Measurements from ENCODE around the gene DYNC1I1.

DYNC1I1 gene

DNA sequence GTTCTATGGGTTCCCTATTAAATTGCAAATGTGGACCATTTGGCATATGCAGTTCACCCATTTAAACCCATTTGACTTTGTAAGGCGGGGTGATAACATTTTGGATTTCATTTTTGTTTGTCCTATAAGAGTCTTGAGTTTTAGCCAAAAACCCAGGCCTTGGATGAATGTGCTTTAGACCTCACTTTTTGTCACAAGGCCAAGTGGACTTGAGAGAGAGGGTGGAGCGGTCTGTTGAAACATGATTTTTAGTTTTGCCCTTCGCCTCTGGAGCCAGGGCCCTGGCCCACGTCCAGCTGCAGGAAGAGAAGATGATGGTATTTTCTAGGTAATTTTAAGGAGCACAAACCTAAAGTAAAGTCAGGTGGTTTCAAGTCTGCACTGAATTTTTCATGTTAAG is 289.5 kb downstream of the DYNC1I1 start:
- in situ Hi-C loops (cut with MboI; ENCODE audit: low sequenced_read_pairs), result no loop called here

- in situ Hi-C loops (cut with MboI; ENCODE audit: low sequenced_read_pairs), result no loop called here
Observed at GRCh38 chr7:96067321-96067720, 295.0 kb downstream of the DYNC1I1 start.

- in situ Hi-C loops (cut with MboI; ENCODE audit: low sequenced_read_pairs), result no loop called here
Observed at GRCh38 chr7:96069401-96069800, 297.0 kb downstream of the DYNC1I1 start.

DNA sequence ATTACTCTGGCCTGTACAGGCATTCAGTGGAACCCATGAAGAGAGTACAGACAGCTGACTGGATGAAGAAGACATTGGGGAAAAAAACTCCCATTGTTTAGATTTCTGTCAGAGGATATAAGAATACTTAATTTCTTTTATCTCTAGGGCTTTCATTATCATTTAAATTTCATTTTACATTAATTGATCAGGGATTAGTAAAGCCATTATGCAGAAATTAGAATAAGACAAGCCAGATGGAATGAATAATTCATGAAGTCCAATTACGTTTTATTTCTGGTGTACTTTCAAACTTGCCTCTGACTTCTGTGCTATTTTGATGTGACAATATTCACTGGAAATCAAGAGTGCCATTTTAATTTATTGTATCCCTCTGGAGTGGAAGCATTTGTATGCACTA is 302.5 kb downstream of the DYNC1I1 start:
- in situ Hi-C loops (cut with MboI; ENCODE audit: low sequenced_read_pairs), result no loop called here

- in situ Hi-C loops (cut with MboI; ENCODE audit: low sequenced_read_pairs), result no loop called here
Observed at GRCh38 chr7:96075510-96076349, 303.4 kb downstream of the DYNC1I1 start.

DNA sequence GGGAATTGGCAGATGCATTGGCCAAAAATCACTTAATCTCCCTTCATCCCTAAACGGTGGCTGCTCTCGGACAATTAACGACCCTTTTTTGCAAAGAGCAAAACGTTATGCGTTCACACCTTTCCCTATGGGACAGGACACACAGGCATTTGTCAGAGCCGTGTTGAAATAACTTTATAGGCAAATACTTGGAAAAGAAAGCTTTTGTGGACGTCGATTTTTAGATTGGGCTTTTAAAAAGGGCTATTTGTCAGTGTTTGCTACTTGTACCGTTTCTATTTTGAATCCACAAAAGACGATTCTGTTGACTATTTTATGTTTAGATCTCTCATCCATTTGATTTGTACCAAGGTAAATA is 304.0 kb downstream of the DYNC1I1 start:
- in situ Hi-C loops (cut with MboI; ENCODE audit: low sequenced_read_pairs), result no loop called here

DNA sequence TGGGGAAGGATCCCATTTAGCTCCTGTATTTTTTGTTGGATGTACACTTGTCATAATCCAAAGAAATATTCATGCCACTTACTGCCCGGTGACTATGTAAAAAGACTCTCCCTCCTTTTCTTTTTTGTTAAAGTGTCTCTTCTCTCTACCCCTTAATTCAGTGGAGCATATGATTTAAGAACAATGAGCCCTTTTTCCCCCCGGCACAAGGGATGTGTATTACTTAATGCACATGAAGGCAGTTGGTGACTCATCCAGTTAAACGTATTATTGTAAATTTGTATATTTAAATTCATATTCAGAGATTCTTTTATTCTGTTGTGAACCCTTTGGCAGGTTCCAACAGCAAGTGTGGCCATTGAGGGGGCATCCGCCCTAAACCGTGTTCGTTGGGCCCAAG is 307.7 kb downstream of the DYNC1I1 start:
- in situ Hi-C loops (cut with MboI; ENCODE audit: low sequenced_read_pairs), result no loop called here

GRCh38 chr7:96084881-96085553 is 312.7 kb downstream of the DYNC1I1 start:
- in situ Hi-C loops (cut with MboI; ENCODE audit: low sequenced_read_pairs), result no loop called here

GRCh38 chr7:96085953-96086352 is 313.6 kb downstream of the DYNC1I1 start:
- in situ Hi-C loops (cut with MboI; ENCODE audit: low sequenced_read_pairs), result no loop called here

DNA sequence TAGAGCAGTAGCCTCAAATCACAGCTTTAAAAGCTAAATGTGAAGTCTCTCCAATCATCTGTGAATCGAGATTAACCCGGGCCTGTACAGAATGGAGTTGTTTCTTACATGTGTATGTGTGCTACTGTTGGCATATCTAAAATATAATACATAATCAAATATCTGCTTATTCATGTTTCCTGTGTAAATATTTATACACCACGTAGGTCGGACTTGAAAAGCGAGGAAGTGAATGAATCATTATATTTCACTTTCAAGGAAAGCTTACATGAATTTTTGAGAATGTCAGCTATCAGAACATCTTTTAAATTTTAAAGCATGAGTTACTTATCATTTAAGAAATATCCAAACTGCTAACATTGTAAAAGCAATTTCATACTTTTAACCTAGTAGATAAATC is 316.2 kb downstream of the DYNC1I1 start:
- in situ Hi-C loops (cut with MboI; ENCODE audit: low sequenced_read_pairs), result no loop called here

- in situ Hi-C loops (cut with MboI; ENCODE audit: low sequenced_read_pairs), result no loop called here
Observed at GRCh38 chr7:96089511-96089910, 317.2 kb downstream of the DYNC1I1 start.

- in situ Hi-C loops (cut with MboI; ENCODE audit: low sequenced_read_pairs), result no loop called here
Observed at GRCh38 chr7:96090756-96091155, 318.4 kb downstream of the DYNC1I1 start.

DNA sequence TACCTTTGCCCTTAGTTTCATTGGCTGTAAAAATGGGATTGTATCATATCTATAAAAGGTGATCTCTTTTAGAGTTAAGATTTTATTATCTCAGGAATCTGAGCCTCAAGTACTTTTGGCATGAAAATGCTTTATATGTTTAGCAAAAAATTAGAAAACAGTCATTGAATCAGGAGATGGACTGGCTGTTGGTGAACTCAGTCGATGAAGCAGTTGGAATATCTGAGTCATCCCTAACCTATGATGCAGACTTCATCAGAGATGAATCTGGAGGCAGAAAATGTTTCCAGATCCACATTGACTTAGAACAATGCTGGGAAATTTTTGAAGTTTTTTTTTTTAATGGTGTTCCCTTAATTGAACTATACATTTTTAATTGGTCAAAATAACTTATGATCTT is 321.1 kb downstream of the DYNC1I1 start:
- in situ Hi-C loops (cut with MboI; ENCODE audit: low sequenced_read_pairs), result no loop called here

DNA sequence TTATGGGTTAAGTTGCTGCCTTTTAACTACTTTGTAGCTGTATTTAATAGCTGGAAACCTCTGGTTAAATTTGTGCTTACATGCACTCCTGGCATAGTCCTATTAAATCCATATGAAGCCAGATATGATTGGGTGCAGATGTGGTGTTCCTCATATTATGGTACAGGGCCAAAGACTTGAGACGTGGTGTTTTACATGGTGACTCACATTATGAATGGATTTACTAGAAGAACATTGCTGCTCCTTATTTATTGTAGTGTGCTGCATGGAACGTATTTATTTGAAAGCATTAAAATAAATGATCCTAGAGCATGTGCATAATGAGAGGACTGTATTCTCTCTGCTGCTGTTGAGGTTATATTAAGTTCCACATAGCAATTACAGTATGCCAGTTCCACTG is 325.5 kb downstream of the DYNC1I1 start:
- in situ Hi-C loops (cut with MboI; ENCODE audit: low sequenced_read_pairs), result no loop called here

DNA sequence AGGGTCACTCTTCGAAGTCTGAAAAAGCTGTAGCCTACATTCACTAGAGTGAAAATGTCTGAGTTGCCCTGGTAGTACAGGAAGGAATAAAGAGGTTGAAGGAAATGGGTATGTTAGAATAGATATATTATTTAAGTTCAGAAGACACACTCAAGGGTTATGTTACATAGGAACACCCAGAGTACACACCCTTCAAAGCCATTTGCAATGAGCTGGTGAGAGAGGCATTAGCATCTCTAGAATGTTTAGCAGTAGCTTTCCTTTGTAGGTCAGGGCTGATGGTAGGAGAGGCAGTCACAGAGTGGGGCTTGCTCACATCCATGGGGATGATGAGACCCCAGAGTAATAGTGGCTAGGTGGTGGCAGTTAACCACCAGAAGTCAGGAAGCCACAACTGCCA is 328.4 kb downstream of the DYNC1I1 start:
- in situ Hi-C loops (cut with MboI; ENCODE audit: low sequenced_read_pairs), result no loop called here

DNA sequence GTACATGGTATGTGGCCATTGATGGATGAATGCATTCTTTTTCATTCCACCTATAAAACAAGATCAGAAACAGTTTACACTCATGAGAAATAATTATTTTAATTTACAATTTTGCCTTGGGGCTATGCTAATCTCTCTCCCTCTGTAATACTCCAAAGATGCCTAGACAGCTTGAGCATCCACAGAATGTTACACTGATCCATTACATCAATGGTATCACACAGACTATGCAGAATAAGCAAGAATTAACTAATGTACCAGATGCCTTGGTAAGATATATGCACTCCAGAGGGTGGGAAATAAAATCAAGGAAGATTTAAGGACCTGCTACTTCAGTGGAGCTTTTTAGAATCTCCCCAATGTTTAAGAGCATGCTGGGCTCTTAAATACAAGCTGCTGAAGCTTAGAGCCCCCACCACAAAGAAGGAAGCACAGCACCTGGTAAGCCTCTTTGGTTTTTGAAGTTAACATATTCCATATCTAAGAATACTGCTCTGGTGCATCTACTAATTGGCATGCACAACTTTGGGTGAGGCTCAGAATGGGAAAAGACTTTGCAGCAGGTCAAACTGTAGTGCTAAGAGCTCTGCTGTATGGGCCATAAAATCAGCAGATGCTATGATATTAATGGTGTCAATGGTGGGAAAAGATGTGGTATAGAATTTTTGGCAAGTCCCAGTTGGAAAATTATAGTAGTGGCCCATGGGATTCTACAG is 329.9 kb downstream of the DYNC1I1 start:
- in situ Hi-C loops (cut with MboI; ENCODE audit: low sequenced_read_pairs), result no loop called here

GRCh38 chr7:96104984-96105383 is 332.6 kb downstream of the DYNC1I1 start:
- in situ Hi-C loops (cut with MboI; ENCODE audit: low sequenced_read_pairs), result no loop called here

- in situ Hi-C loops (cut with MboI; ENCODE audit: low sequenced_read_pairs), result no loop called here
Observed at GRCh38 chr7:96111405-96111804, 339.1 kb downstream of the DYNC1I1 start.

- in situ Hi-C loops (cut with MboI; ENCODE audit: low sequenced_read_pairs), result no loop called here
Observed at GRCh38 chr7:96114190-96114589, 341.8 kb downstream of the DYNC1I1 start.

DNA sequence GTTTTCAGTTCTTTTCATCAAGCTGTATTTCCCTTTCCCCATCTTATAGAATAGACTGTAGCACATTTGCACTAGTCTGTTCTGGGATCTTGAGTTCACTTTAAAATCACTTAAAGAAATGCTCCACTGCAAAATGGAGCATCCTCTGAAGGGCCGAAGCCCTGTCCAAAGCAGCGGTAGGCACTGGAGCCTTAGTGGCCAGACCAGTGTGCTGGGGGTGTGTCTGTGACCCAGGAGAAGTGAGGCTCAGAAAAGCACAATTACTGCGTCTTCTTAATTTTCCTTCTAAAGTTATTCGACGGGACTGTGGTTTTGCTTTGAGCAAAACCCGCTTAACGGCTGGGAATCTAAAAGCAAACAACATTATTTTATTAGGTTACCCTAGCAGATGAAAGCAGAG is 343.8 kb downstream of the DYNC1I1 start:
- in situ Hi-C loops (cut with MboI; ENCODE audit: low sequenced_read_pairs), result no loop called here

DNA sequence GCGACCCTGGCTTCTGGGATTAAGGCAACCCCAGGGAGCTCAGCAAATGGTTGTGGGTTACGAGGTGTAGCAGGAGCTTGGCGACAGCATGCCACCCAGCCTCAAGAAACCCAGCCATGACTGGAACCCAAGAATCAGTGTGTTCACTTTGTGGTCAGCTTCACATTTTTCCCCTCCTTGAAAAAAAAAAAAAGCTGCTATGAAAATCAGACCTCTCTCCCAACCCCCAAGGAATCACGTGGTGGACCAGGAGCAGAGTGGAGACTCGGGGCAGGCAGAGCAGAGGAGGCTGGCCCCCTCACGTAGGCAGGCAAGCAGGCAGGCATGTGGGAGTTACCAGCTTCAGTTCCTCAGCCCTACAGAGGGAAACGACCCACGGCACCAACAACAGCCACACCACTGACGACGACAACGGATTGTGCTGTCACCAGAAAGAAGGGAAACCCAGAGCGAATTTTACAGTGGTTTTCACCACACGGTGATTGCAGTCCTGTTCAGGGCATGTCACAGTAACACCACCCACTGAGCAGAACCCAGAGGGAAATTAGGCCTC is 346.2 kb downstream of the DYNC1I1 start:
- in situ Hi-C loops (cut with MboI; ENCODE audit: low sequenced_read_pairs), result no loop called here

Data from HL-60/S4 (cell line).